Endothelial cell (in vitro differentiated cells): ENCODE measurements around the gene ZG16B. TPM values are rescaled to one million over a fixed set of nuclear protein-coding genes. Genes with fewer than 3 reads are reported as not detected.
A peak's percentile ranks its signal among the peaks of the same experiment; 100 is the strongest.

ENCODE experiments used
- DNase-seq: peaks from one replicate; pipeline ENCODE4 v3.0.0; 2021; ENCODE audit warnings: low spot score
- H3K27ac Mint-ChIP-seq: one replicate; pipeline ENCODE4 v1.8.0; 2021; ENCODE audit warnings: mixed read lengths, inconsistent platforms; ENCODE audit not compliant: unreplicated experiment
- H3K27me3 Mint-ChIP-seq: one replicate; pipeline ENCODE4 v1.8.0; 2021; ENCODE audit warnings: mild to moderate bottlenecking, moderate library complexity, mixed read lengths, inconsistent platforms; ENCODE audit not compliant: unreplicated experiment
- H3K36me3 Mint-ChIP-seq: one replicate; pipeline ENCODE4 v1.8.0; 2021; ENCODE audit warnings: mild to moderate bottlenecking, low read depth, mixed read lengths, inconsistent platforms; ENCODE audit not compliant: unreplicated experiment
- H3K4me1 Mint-ChIP-seq: one replicate; pipeline ENCODE4 v1.8.0; 2021; ENCODE audit warnings: mild to moderate bottlenecking, mixed read lengths, inconsistent platforms; ENCODE audit not compliant: unreplicated experiment
- H3K4me3 Mint-ChIP-seq: one replicate; pipeline ENCODE4 v1.8.0; 2021; ENCODE audit warnings: mild to moderate bottlenecking, mixed read lengths, inconsistent platforms; ENCODE audit not compliant: unreplicated experiment
- H3K9me3 Mint-ChIP-seq: one replicate; pipeline ENCODE4 v1.8.0; 2021; ENCODE audit warnings: mixed read lengths, inconsistent platforms; ENCODE audit not compliant: unreplicated experiment
- total RNA-seq: library from RNA; stranded (reverse); fragmentation: NEBNext Ultra II Directional; extraction: Animal tissue kit (Norgen Biotek cat#: 25700); gene quantifications from one replicate; pipeline ENCODE4 v1.2.1, GENCODE V29; 2021; ENCODE audit not compliant: unreplicated experiment
- TF ChIP-seq, protein P1 (sequence below): fragments of 200-600 bp; sonication (generic); IDR thresholded peaks from one replicate; pipeline ENCODE4 v1.5.0; 2021; ENCODE audit warnings: antibody characterized with exemption; ENCODE audit not compliant: unreplicated experiment

Gene ZG16B
- total RNA-seq, 1 donor from 2014 or later, result 1.3 TPM

DNA sequence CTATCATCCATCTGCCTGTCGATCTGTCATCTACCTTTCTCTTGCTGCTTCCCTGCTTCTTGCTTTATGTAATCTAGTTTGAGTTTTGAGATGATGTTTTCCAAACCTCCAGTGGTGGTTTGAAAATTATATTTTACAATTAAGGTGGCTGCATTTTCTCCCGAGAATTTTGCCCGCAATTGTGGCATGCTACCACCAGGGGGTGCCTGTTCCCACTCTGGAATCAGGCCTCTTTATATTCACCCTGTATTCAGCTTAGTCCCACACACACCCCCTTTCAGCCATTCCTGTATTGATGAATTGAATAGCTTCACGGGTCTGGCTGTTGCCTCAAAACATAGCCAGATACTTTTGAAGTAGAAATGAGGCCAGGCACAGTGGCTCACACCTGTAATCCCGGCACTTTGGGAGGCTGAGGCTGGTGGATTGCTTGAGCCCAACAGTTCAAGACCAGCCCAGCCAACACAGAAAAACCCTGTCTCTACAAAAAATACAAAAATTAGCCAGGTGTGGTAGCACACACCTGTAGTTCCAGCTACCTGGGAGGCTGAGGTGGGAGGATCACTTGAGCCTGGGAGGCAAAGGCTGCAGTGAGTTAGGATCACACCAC, 24.7 kb downstream of the ZG16B start:
- DNase-seq, result no peak
- Mint-ChIP-seq H3K9me3 (peaks cover 8% of the 10 kb centered on the region), H3K4me1 (peaks cover 2% of the 10 kb centered on the region), H3K36me3 (peaks cover 9% of the 10 kb centered on the region), H3K27me3 (peaks cover 8% of the 10 kb centered on the region), H3K4me3 (no peak overlapping the region), H3K27ac (peak overlapping the region; percentile 6)
- TF ChIP-seq, protein P1, sequence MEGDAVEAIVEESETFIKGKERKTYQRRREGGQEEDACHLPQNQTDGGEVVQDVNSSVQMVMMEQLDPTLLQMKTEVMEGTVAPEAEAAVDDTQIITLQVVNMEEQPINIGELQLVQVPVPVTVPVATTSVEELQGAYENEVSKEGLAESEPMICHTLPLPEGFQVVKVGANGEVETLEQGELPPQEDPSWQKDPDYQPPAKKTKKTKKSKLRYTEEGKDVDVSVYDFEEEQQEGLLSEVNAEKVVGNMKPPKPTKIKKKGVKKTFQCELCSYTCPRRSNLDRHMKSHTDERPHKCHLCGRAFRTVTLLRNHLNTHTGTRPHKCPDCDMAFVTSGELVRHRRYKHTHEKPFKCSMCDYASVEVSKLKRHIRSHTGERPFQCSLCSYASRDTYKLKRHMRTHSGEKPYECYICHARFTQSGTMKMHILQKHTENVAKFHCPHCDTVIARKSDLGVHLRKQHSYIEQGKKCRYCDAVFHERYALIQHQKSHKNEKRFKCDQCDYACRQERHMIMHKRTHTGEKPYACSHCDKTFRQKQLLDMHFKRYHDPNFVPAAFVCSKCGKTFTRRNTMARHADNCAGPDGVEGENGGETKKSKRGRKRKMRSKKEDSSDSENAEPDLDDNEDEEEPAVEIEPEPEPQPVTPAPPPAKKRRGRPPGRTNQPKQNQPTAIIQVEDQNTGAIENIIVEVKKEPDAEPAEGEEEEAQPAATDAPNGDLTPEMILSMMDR, result peak; percentile 94

DNA sequence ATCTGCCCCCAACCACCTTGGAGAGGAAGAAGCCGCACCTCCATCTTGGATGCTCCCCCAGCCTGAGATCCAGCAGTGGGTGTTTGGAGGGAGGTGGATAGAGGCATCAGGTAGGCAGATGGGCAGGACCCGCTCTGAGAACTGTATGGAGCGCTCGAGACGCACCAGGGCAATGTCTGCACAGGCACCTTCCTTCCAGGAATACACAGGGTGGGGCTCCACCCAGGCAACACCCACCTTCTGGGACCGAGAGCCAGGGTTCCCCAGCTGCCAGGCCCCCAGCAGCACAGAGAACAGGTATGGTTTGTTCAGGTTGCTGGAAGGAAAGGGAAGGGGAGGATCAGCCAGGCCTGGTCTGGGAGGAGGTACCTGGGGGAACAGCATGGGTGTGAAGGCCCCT, 25.4 kb downstream of the ZG16B start:
- H3K9me3 Mint-ChIP-seq, result peaks cover 8% of the 10 kb centered on the region
- H3K27ac Mint-ChIP-seq, result peak overlapping the region; percentile 70
- peaks cover 8% of the 10 kb centered on the region for H3K27me3 Mint-ChIP-seq
- no peak overlapping the region for H3K4me3 Mint-ChIP-seq
- H3K36me3 Mint-ChIP-seq, result peaks cover 9% of the 10 kb centered on the region
- TF ChIP-seq, protein P1, result no peak
- DNase-seq, result no peak
- H3K4me1 Mint-ChIP-seq, result peaks cover 2% of the 10 kb centered on the region

DNA sequence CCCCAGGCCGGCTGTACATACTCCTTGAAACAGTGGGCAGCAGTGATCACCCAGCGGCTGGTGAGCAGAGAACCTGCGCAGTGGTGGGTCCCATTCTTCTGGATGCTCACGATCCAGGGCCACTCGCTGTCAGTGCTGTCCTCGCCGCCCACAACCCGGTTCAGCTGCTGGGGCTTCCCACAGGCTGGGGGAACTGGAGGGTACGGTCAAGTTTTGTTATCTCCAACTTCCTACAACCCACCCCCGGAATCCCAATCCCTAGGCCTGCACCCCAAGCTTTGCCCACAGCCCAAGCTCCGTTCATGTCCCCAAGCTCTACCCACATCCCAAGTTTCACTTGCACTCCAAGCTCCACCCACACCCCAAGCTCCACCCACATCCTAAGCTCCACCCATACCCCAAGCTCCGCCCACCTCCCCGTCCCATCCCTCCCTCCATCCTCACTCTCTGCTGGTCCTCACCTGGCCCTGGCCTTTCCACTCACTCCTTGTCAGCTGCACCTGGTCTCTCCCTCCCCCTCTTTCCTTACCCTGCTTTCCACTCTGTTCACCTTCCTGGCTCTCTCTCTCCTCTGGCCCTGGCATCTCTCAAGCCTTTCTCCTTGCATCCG, 26.1 kb downstream of the ZG16B start:
- Mint-ChIP-seq H3K27me3 (peaks cover 8% of the 10 kb centered on the region), H3K36me3 (peaks cover 9% of the 10 kb centered on the region), H3K4me3 (no peak overlapping the region), H3K9me3 (peaks cover 8% of the 10 kb centered on the region), H3K27ac (no peak overlapping the region), H3K4me1 (peaks cover 2% of the 10 kb centered on the region)
- TF ChIP-seq, protein P1, result no peak
- no peak for DNase-seq

DNA sequence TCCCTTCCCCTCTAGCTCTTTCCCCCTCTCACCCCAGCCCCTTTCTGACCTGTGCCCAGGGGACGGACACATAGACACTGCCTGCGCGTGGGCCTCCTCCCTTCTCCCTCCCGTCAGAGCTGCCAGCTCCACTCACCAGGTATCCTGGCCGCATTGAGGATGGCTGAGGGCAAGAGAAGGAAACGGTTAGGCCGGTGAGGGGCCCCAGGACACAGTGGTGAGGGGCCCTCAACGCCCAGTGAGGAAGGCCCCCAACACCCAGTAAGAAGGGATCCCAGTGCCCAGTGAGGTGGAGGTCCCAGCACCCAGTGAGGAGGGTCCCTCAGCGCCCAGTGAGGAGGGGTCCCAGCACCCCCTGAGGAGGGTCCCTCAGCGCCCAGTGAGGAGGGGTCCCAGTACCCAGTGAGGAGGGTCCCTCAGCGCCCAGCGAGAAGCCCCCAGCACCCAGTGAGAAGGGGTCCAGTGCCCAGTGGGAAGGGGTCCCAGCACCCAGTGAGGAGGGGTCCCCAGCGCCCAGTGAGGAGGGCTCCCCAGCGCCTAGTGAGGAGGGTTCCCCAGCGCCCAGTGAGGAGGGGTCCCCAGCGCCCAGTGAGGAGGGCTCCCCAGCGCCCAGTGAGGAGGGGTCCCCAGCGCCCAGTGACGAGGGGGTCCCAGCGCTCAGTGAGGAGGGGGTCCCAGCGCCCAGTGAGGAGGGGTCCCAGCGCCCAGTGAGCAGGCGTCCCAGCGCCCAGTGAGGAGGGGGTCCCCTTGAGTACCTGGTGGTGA, 26.8 kb downstream of the ZG16B start:
- peaks cover 9% of the 10 kb centered on the region for H3K36me3 Mint-ChIP-seq
- no peak for DNase-seq
- peaks cover 8% of the 10 kb centered on the region for H3K9me3 Mint-ChIP-seq
- H3K27me3 Mint-ChIP-seq, result peaks cover 8% of the 10 kb centered on the region
- no peak overlapping the region for H3K4me3 Mint-ChIP-seq
- TF ChIP-seq, protein P1, result no peak
- H3K27ac Mint-ChIP-seq, result no peak overlapping the region
- peaks cover 2% of the 10 kb centered on the region for H3K4me1 Mint-ChIP-seq
